Measurements from ENCODE around the gene NSUN7.
A peak's percentile ranks its signal among the peaks of the same experiment; 100 is the strongest.

Gene NSUN7

DNA sequence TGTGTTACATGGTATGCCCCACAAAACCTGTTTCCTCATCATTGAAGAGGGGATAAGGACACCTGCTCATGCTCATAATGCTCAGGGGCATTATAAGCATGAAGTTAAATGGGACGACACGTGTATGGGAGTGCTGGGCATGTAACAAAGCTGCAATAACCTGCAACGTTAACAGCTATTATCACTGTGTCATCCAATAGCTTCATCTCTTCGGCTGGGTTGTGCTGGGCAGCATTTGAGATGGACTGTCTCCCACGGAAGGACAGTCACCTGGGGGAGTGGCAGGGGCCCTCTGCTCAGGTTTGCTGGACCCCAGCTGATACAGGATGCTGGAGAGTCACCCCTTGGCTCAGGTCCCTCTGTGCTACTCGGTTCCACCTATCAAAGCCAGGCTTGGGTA, 94.5 kb downstream of the NSUN7 start:
- WGBS (ENCODE audit: extremely low coverage, insufficient coverage, low lambda C conversion rate) = no CpG with 5 or more reads among the region's 6 CpGs
- H3K4ac ChIP-seq (ENCODE audit: low read depth, low read length) = no peak overlapping the region
- no peak overlapping the region for H3K4me2 ChIP-seq (ENCODE audit: low read length)
- H2BK5ac ChIP-seq (ENCODE audit: low read length) = no peak overlapping the region
- H3K9ac ChIP-seq (ENCODE audit: low read length) = no peak overlapping the region
- H4K8ac ChIP-seq (ENCODE audit: low read depth, low read length) = no peak overlapping the region
- H2AK5ac ChIP-seq (ENCODE audit: low read length) = no peak overlapping the region
- no peak overlapping the region for H3K4me3 ChIP-seq (ENCODE audit: low read length)
- H4K5ac ChIP-seq (ENCODE audit: low read length) = no peak overlapping the region
- no peak overlapping the region for H3K27ac ChIP-seq (ENCODE audit: low read depth, low read length)
- H3K79me1 ChIP-seq (ENCODE audit: low read length) = peaks cover 6% of the 10 kb centered on the region
- no peak for DNase-seq
- peaks cover 13% of the 10 kb centered on the region for H3K79me2 ChIP-seq (ENCODE audit: control insufficient read depth, insufficient read depth, low read length)
- no peak overlapping the region for H2BK120ac ChIP-seq (ENCODE audit: low read depth, low read length)
- no peak overlapping the region for H3K18ac ChIP-seq (ENCODE audit: low read length)
- no peaks in the 10 kb centered on the region for H3K27me3 ChIP-seq (ENCODE audit: insufficient read depth, low read length, poor library complexity)
- H3K56ac ChIP-seq (ENCODE audit: low read length) = no peak overlapping the region
- no peak overlapping the region for H3K23ac ChIP-seq (ENCODE audit: low read length)
- H3K4me1 ChIP-seq (ENCODE audit: control insufficient read depth, low read depth, low read length) = peaks cover 2% of the 10 kb centered on the region
- no peaks in the 10 kb centered on the region for H3K36me3 ChIP-seq (ENCODE audit: control insufficient read depth, insufficient read depth, low read length)
- H2BK15ac ChIP-seq (replicated peaks; ENCODE audit: low read depth) = no peak overlapping the region

DNA sequence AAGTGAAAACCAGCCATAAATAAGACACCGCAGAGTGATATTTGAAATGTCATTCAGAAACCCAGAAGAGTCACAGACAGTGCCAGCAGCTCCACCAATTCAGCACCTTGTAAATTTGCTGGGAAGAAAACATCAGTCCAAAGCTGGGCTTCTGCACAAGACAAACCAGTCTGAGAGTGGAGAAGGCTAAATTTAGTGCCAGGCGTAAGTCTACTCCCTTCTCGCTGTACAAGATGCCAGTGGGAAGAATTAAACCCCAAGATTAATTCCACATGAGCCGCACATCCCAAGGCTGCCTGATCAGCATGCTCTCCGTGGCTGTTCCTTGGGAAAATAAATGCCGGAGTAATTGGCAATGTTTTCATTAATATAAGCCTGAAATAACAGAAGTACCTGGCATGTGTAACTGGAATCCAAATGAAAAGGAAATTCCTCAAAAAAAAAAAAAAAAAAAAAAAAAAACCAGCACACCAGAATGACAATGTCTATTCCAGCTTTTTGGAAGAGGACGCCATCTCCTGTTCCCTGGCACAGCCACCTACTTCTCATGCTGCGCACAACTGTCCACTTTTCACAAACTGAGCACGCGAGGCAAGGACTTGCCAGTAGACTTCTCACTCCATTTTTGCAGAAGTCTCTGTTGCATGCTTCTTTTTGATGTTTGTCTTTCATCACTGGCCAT, 95.5 kb downstream of the NSUN7 start:
- H4K5ac ChIP-seq (ENCODE audit: low read length) = no peak overlapping the region
- peaks cover 4% of the 10 kb centered on the region for H3K79me1 ChIP-seq (ENCODE audit: low read length)
- H2BK120ac ChIP-seq (ENCODE audit: low read depth, low read length) = no peak overlapping the region
- peaks cover 2% of the 10 kb centered on the region for H3K4me1 ChIP-seq (ENCODE audit: control insufficient read depth, low read depth, low read length)
- no peak overlapping the region for H4K8ac ChIP-seq (ENCODE audit: low read depth, low read length)
- no peak overlapping the region for H3K27ac ChIP-seq (ENCODE audit: low read depth, low read length)
- H3K36me3 ChIP-seq (ENCODE audit: control insufficient read depth, insufficient read depth, low read length) = no peaks in the 10 kb centered on the region
- H2BK5ac ChIP-seq (ENCODE audit: low read length) = no peak overlapping the region
- no peak overlapping the region for H2AK5ac ChIP-seq (ENCODE audit: low read length)
- H3K27me3 ChIP-seq (ENCODE audit: insufficient read depth, low read length, poor library complexity) = no peaks in the 10 kb centered on the region
- WGBS (ENCODE audit: extremely low coverage, insufficient coverage, low lambda C conversion rate) = no CpG with 5 or more reads among the region's 10 CpGs
- no peak overlapping the region for H3K4me3 ChIP-seq (ENCODE audit: low read length)
- no peak overlapping the region for H3K4me2 ChIP-seq (ENCODE audit: low read length)
- no peak for DNase-seq
- no peak overlapping the region for H3K23ac ChIP-seq (ENCODE audit: low read length)
- H3K79me2 ChIP-seq (ENCODE audit: control insufficient read depth, insufficient read depth, low read length) = peaks cover 9% of the 10 kb centered on the region
- no peak overlapping the region for H3K56ac ChIP-seq (ENCODE audit: low read length)
- no peak overlapping the region for H3K18ac ChIP-seq (ENCODE audit: low read length)
- no peak overlapping the region for H3K9ac ChIP-seq (ENCODE audit: low read length)
- H3K4ac ChIP-seq (ENCODE audit: low read depth, low read length) = no peak overlapping the region
- H2BK15ac ChIP-seq (replicated peaks; ENCODE audit: low read depth) = no peak overlapping the region

DNA sequence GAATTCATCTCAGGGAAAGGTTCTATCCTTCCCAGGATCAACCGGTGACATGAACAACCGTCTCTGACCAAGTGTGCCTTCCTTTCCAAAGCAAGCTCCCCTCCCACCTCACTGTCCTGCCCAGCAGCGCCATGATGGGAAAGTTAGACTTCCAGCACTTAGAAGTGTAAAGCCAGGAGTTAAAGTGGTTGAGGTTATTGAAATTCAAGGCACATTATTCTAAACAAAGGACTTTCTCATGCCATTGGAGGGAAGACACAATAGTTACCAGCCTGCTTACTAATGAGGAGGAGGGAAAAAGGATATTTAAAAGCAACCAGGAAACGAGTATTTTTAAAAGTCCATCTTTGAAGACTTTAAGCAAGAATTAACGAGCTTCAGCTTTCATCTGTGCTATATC, 96.8 kb downstream of the NSUN7 start:
- no peaks in the 10 kb centered on the region for H3K27me3 ChIP-seq (ENCODE audit: insufficient read depth, low read length, poor library complexity)
- no peak overlapping the region for H3K27ac ChIP-seq (ENCODE audit: low read depth, low read length)
- H3K18ac ChIP-seq (ENCODE audit: low read length) = no peak overlapping the region
- no peak overlapping the region for H3K4ac ChIP-seq (ENCODE audit: low read depth, low read length)
- no peak overlapping the region for H4K5ac ChIP-seq (ENCODE audit: low read length)
- H3K36me3 ChIP-seq (ENCODE audit: control insufficient read depth, insufficient read depth, low read length) = no peaks in the 10 kb centered on the region
- H3K4me2 ChIP-seq (ENCODE audit: low read length) = no peak overlapping the region
- peak overlapping the region; percentile 25 for H3K56ac ChIP-seq (ENCODE audit: low read length)
- whole genome bisulfite sequencing (ENCODE audit: extremely low coverage, insufficient coverage, low lambda C conversion rate) = no CpG with 5 or more reads among the region's 5 CpGs
- no peak overlapping the region for H3K23ac ChIP-seq (ENCODE audit: low read length)
- no peak overlapping the region for H2BK5ac ChIP-seq (ENCODE audit: low read length)
- no peak overlapping the region for H2AK5ac ChIP-seq (ENCODE audit: low read length)
- H4K8ac ChIP-seq (ENCODE audit: low read depth, low read length) = no peak overlapping the region
- no peak overlapping the region for H3K4me3 ChIP-seq (ENCODE audit: low read length)
- H2BK15ac ChIP-seq (replicated peaks; ENCODE audit: low read depth) = no peak overlapping the region
- H3K79me1 ChIP-seq (ENCODE audit: low read length) = peaks cover 4% of the 10 kb centered on the region
- no peak for DNase-seq
- H3K9ac ChIP-seq (ENCODE audit: low read length) = no peak overlapping the region
- H2BK120ac ChIP-seq (ENCODE audit: low read depth, low read length) = no peak overlapping the region
- H3K4me1 ChIP-seq (ENCODE audit: control insufficient read depth, low read depth, low read length) = no peaks in the 10 kb centered on the region
- H3K79me2 ChIP-seq (ENCODE audit: control insufficient read depth, insufficient read depth, low read length) = peaks cover 7% of the 10 kb centered on the region

DNA sequence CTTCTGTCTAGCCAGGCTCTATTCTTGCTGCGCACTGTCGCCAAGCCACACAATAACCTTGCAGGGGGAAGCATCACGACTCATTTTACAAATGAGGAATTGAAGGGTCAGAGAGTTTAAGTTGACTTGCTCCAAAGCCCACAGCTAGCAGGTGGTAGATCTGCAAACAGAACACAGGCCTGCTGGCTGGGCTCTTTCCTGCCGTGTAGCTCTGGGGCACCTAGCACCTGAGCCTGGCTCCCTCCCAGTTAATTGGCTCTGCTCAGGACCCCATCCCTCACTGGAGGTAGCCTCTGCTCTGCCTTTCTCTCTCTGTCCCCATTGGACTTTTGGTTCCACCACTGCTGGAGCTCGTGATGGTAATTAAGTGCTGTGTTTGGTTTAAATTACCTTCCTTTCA, 98.5 kb downstream of the NSUN7 start:
- Histone ChIP-seq H3K4me2 (ENCODE audit: low read length) (no peak overlapping the region), H2BK5ac (ENCODE audit: low read length) (no peak overlapping the region), H3K23ac (ENCODE audit: low read length) (no peak overlapping the region), H3K4me1 (ENCODE audit: control insufficient read depth, low read depth, low read length) (no peaks in the 10 kb centered on the region), H3K4ac (ENCODE audit: low read depth, low read length) (no peak overlapping the region), H3K9ac (ENCODE audit: low read length) (no peak overlapping the region), H4K8ac (ENCODE audit: low read depth, low read length) (no peak overlapping the region), H3K79me2 (ENCODE audit: control insufficient read depth, insufficient read depth, low read length) (peaks cover 7% of the 10 kb centered on the region), H3K27me3 (ENCODE audit: insufficient read depth, low read length, poor library complexity) (no peaks in the 10 kb centered on the region), H3K18ac (ENCODE audit: low read length) (no peak overlapping the region), H3K27ac (ENCODE audit: low read depth, low read length) (no peak overlapping the region), H3K79me1 (ENCODE audit: low read length) (peaks cover 4% of the 10 kb centered on the region), H2BK15ac (replicated peaks; ENCODE audit: low read depth) (no peak overlapping the region), H2AK5ac (ENCODE audit: low read length) (no peak overlapping the region), H3K4me3 (ENCODE audit: low read length) (no peak overlapping the region), H3K36me3 (ENCODE audit: control insufficient read depth, insufficient read depth, low read length) (no peaks in the 10 kb centered on the region), H3K56ac (ENCODE audit: low read length) (no peak overlapping the region), H2BK120ac (ENCODE audit: low read depth, low read length) (no peak overlapping the region), H4K5ac (ENCODE audit: low read length) (no peak overlapping the region)
- DNase-seq = peak; percentile 19
- no CpG with 5 or more reads among the region's 5 CpGs for WGBS (ENCODE audit: extremely low coverage, insufficient coverage, low lambda C conversion rate)

DNA sequence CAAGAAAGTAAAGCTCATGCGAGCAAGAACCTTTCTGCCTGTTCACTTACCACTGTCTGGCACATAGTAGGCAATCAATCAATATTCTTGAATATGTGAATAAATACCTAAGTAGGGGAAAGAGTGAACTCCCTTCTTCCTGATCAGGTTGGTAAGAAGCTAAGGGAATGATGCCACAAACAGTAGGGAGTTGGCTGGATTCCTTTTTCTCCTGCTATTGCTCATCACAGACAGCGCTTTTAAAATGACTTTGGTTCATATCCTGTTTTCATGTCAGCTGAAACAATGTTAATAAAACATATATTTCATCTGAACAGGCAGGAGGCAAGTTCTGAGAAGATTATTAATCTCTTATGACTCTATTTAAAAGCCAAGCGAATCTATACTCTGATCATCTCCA, 99.2 kb downstream of the NSUN7 start:
- no peak overlapping the region for H4K8ac ChIP-seq (ENCODE audit: low read depth, low read length)
- H3K36me3 ChIP-seq (ENCODE audit: control insufficient read depth, insufficient read depth, low read length) = no peaks in the 10 kb centered on the region
- no peak overlapping the region for H3K56ac ChIP-seq (ENCODE audit: low read length)
- peaks cover 7% of the 10 kb centered on the region for H3K79me2 ChIP-seq (ENCODE audit: control insufficient read depth, insufficient read depth, low read length)
- no peak overlapping the region for H3K4ac ChIP-seq (ENCODE audit: low read depth, low read length)
- H2BK15ac ChIP-seq (replicated peaks; ENCODE audit: low read depth) = no peak overlapping the region
- no peaks in the 10 kb centered on the region for H3K27me3 ChIP-seq (ENCODE audit: insufficient read depth, low read length, poor library complexity)
- WGBS (ENCODE audit: extremely low coverage, insufficient coverage, low lambda C conversion rate) = no CpG with 5 or more reads among the region's 3 CpGs
- no peak overlapping the region for H2AK5ac ChIP-seq (ENCODE audit: low read length)
- H3K79me1 ChIP-seq (ENCODE audit: low read length) = peaks cover 4% of the 10 kb centered on the region
- no peaks in the 10 kb centered on the region for H3K4me1 ChIP-seq (ENCODE audit: control insufficient read depth, low read depth, low read length)
- H3K9ac ChIP-seq (ENCODE audit: low read length) = no peak overlapping the region
- H3K27ac ChIP-seq (ENCODE audit: low read depth, low read length) = no peak overlapping the region
- H2BK120ac ChIP-seq (ENCODE audit: low read depth, low read length) = no peak overlapping the region
- no peak overlapping the region for H3K18ac ChIP-seq (ENCODE audit: low read length)
- peak; percentile 8 for DNase-seq
- H3K4me3 ChIP-seq (ENCODE audit: low read length) = no peak overlapping the region
- H4K5ac ChIP-seq (ENCODE audit: low read length) = no peak overlapping the region
- H3K23ac ChIP-seq (ENCODE audit: low read length) = no peak overlapping the region
- H2BK5ac ChIP-seq (ENCODE audit: low read length) = no peak overlapping the region
- H3K4me2 ChIP-seq (ENCODE audit: low read length) = no peak overlapping the region

DNA sequence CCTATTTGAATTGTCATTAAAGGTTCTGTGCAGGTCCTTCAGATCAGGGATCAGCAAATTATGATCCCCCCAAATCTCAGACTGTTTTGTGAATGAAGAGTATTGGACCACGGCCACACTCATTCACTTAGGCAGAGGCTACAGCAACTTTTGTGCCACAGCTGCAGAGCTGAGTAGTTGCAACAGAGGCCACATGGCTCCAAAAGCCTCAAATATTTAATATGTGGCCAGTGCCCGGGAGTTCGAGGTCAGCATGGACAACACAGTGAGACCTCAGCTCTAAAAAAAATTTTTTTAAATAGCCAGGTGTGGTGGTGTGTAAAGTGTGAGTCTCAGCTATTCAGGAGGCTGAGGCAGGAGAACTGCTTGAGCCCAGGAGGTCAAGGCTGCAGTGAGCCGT, 100.7 kb downstream of the NSUN7 start:
- Histone ChIP-seq H3K23ac (ENCODE audit: low read length) (no peak overlapping the region), H3K36me3 (ENCODE audit: control insufficient read depth, insufficient read depth, low read length) (no peaks in the 10 kb centered on the region), H2BK120ac (ENCODE audit: low read depth, low read length) (no peak overlapping the region), H3K4me1 (ENCODE audit: control insufficient read depth, low read depth, low read length) (no peaks in the 10 kb centered on the region), H3K27me3 (ENCODE audit: insufficient read depth, low read length, poor library complexity) (no peaks in the 10 kb centered on the region), H3K79me2 (ENCODE audit: control insufficient read depth, insufficient read depth, low read length) (peaks cover 4% of the 10 kb centered on the region), H3K4me2 (ENCODE audit: low read length) (no peak overlapping the region), H3K9ac (ENCODE audit: low read length) (no peak overlapping the region), H3K79me1 (ENCODE audit: low read length) (peaks cover 4% of the 10 kb centered on the region), H3K4ac (ENCODE audit: low read depth, low read length) (no peak overlapping the region), H3K4me3 (ENCODE audit: low read length) (no peak overlapping the region), H2AK5ac (ENCODE audit: low read length) (no peak overlapping the region), H2BK15ac (replicated peaks; ENCODE audit: low read depth) (no peak overlapping the region), H3K18ac (ENCODE audit: low read length) (no peak overlapping the region), H3K27ac (ENCODE audit: low read depth, low read length) (no peak overlapping the region), H4K8ac (ENCODE audit: low read depth, low read length) (no peak overlapping the region), H3K56ac (ENCODE audit: low read length) (no peak overlapping the region), H4K5ac (ENCODE audit: low read length) (no peak overlapping the region), H2BK5ac (ENCODE audit: low read length) (no peak overlapping the region)
- no CpG with 5 or more reads among the region's 4 CpGs for WGBS (ENCODE audit: extremely low coverage, insufficient coverage, low lambda C conversion rate)
- no peak for DNase-seq
